Right lobe of liver (tissue), 4 donors: ENCODE measurements around the gene ZNF679.

Experiments
- POLR2A ChIP-seq: fragments of 450-650 bp; IDR thresholded peaks from one replicate; pipeline ENCODE4 v1.6.1; 2017; ENCODE audit warnings: antibody characterized with exemption, mild to moderate bottlenecking
- TF ChIP-seq, protein P1 (sequence below), 4 donors: fragments of 200-600 bp in 3 of 4; fragments of 450-650 bp in 1 of 4; IDR thresholded peaks; one replicate each; pipeline versions ENCODE4 v1.5.1 to v1.8.0; 2016 to 2022; ENCODE audit warnings: antibody characterized with exemption in 4 of 4, mild to moderate bottlenecking in 2 of 4
- donor health status: DM: no; HTN: no; CAD: no.
- donor health status: DM: no; HTN: no; CAD: no.
- donor health status: DM: no; HTN: yes; CAD: no.

DNA sequence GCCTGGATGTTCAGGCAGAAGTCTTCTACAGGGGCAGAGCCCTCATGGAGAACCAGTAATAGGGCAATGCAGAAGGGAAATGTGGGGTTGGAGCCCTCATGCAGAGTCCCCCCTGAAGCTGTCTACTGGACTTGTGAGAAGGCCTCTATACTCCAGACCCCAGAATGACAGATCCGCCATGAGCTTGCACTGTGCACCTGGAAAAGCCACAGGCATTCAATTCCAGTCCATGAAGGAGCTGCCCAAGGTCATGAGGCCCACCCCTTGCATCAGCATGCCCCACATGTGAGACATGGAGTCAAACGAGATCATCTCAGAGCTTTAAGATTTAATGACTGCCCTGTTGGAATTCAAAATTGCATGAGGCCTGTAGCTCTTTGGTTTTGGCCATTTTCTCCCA is 4.9 kb upstream of the ZNF679 start:
- TF ChIP-seq, protein P1, sequence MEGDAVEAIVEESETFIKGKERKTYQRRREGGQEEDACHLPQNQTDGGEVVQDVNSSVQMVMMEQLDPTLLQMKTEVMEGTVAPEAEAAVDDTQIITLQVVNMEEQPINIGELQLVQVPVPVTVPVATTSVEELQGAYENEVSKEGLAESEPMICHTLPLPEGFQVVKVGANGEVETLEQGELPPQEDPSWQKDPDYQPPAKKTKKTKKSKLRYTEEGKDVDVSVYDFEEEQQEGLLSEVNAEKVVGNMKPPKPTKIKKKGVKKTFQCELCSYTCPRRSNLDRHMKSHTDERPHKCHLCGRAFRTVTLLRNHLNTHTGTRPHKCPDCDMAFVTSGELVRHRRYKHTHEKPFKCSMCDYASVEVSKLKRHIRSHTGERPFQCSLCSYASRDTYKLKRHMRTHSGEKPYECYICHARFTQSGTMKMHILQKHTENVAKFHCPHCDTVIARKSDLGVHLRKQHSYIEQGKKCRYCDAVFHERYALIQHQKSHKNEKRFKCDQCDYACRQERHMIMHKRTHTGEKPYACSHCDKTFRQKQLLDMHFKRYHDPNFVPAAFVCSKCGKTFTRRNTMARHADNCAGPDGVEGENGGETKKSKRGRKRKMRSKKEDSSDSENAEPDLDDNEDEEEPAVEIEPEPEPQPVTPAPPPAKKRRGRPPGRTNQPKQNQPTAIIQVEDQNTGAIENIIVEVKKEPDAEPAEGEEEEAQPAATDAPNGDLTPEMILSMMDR (IDR thresholded peaks at IDR 0.05): no peak
- TF ChIP-seq POLR2A: no peak
